GM21528 (cell line): Measurements from ENCODE around the gene SOSTDC1.

Experiments used
- ATAC-seq: cut with Tn5 transposase; IDR thresholded peaks from one replicate; pipeline ENCODE4 v1.9.1; 2021; ENCODE audit warnings: mild to moderate bottlenecking, moderate library complexity; ENCODE audit not compliant: unreplicated experiment, low FRiP score

The SOSTDC1 gene

DNA sequence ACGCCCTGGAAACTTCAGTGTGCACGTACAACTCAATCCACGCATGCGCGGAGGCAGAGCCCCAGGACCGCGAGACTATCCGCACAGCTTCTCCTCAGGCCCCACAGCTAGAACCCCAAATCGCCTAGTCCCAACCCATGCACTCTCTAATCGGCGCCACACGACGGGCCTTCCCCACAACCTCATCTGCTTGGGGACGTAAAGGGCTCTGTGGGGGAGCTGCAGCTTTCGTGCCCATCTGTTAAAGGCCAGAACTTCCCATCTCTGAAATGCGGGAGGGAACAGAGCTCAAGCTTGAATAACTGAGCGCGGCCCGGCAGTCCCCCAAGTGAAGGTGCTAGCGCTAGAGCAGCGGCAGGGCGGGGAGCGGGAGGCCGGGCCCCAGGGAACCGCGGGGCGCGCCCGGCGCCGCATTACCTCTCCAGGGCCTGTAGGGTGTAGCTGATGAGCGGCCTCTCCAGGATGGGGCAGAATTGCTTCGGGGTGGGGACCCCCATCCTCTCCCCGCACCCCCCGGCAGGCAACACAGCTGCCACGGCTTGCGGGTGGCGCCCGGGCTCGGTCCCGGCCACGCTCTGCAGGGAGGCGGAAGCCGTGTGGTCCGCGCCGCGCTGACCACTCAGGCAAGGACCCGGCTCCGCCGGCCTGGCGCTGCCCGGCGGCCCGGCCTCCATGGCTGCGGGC is 44.7 kb downstream of the SOSTDC1 start:
- peak; percentile 90 for ATAC-seq

DNA sequence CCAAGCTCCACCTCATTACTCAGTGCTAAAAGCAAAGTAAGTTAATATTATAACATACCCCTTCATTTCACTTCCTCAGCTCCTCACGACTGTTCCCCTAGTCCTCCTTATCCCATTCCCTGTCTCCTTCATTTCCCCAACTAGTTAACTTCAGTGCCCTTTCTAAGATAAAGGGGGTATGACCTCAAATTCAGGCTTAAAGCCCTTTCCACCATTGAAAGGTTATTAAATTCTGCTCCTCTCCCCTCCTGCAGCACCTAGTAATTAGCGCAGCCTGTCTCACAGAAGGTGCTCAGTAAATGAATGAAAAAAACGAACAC is 45.2 kb downstream of the SOSTDC1 start:
- peak; percentile 2 for ATAC-seq

DNA sequence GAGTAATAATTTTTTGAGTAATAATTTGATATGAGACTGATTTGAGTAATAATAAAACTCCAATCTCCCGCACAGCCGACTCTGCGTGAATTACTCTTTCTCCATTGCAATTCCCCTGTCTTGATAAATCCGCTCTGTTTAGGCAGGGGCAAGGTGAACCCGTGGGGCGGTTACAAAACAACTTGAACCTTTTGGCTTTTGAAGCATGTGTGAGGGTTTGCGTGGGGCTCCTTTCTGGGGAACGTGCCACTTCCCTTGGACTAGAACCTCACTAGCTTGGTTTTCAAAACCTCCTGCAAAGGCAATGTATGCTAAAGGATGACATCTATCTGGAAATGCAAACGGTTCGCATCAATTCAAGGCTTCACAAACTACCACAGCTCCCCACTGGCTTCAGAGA is 45.7 kb downstream of the SOSTDC1 start:
- no peak for ATAC-seq

DNA sequence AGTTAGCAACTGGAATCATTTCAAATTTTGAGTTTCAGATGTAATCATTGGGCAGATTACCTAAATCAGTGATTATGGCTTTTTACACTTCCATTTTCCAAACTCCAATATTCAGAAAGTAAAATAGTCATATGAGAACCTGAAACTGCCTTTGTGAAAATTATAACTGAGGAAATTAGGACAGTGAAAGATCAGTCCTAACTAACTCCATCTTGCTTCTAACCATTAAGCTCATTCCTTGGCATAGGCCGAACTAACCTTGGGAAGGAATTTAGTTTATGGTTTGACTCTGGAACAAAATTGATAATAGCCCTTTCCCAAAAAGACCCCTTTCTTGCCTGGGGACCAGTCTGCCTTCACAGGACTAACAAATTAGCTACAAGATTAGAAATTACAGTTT is 46.4 kb downstream of the SOSTDC1 start:
- no peak for ATAC-seq

DNA sequence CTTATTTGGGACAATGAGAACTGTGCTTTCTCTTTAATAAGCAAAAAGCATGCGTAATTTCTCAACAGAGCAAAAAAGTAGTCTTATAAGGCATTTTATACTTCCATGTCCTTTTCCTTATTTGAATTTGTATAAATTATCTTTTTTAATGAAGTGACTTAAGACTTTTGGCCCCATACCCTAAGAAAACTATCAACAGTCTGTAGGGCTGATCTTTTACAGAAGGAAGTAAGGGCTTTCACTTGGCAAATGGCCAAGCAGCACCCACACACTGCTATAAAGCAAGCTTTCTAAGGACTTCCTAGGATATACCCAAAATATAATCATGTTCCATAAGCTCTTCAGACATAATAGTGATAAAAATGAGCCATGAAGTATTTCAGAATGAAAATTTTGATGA is 47.6 kb downstream of the SOSTDC1 start:
- no peak for ATAC-seq

DNA sequence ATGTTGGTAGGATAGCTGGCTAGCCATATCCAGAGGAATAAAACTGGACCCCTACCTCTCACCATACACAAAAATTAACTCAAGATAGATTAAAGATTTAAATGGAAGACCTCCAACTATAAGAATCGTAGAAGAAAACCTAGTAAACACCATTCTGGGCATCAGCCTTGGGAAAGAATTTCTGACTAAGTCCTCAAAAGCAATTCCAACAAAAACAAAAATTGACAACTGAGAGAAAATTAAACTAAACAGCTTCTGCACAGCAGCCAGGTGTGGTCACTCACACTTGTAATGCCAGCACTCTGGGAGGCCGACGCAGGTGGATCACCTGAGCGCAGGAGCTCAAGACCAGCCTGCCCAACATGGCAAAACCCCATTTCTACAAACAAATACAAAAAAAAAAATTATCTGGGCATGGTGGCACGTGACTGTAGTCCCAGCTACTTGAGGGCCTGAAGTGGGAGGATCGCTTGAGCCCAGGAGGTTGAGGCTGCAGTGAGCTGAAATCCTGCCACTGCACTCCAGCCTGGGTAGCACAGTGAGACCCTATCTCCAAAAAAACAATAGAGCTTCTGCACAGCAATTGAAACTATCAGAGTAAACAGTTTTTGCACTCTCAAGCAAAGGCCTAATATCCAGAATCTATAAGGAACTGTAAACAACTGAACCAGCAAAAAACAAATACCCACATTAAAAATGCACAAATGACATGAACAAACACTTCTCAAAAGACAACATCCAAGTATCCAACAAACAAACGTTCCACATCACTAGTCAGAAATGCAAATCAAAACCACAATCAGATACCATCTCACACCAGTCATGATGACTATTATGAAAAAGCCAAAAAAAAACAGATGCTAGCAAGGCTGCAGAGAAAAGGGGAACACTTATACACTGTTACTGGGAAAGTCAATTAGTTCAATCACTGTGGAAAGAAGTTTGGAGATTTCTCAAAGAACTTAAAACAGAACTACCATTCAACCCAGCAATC is 49.0 kb downstream of the SOSTDC1 start:
- no peak for ATAC-seq

DNA sequence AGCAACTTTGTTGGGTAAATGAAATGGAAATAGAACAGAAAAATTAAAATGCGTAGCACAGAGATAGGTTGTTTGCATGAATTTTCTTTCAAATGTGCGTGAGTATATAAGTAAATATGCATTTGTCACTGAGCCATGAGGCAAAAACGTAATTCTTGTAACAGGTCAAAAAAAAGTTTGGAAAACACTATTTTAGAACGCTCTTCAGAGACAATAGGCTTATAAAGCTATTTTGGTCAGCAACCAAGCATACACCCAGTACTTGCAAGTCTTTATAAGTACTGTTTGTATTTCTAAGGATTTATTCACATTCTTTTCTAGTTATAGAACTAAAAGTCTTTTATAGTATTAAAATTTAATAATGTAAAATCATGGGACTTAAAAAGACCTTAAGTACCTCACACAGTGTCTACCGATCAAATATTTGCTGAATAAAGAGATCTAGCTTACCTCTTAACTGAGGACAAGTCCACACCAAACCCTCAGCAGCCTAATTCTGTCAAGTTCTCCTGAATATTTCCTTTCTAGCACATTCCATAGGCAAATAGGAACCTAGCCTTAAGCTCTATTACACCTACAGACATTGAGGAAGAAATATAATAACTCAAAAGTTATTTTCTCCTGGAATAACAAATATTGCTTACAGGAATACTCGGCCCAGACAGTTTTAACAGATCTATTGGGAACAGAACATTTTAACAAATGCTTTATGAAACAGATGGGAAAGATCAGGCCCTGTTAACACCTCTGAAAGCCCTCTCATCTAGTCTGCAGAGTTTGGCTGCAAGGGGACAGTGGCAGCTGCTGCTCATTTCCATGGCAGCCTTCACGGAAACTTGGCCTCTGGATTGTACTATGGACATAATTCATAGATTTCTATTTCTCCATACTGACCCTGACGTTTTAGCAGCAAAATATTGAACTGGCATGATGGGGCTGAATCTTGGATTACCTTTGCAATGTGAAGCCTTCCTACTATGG is 53.0 kb downstream of the SOSTDC1 start:
- no peak for ATAC-seq
